H1 (cell line): ENCODE measurements around the gene ARHGAP25. TPM values are rescaled to one million over a fixed set of nuclear protein-coding genes. Genes with fewer than 3 reads are reported as not detected.

Experiments used
- CTCF ChIA-PET: fragments of 300-600 bp; sonication (Branson Sonifier 250); formaldehyde crosslinking; loops from one replicate; lab custom pipeline; 2021; ENCODE audit not compliant: partially characterized antibody; lab: Charles Lee
- POLR2A ChIA-PET: fragments of 300-600 bp; sonication (Branson Sonifier 250); formaldehyde crosslinking; loops from one replicate; lab custom pipeline; 2021; ENCODE audit warnings: inconsistent platforms; ENCODE audit not compliant: partially characterized antibody; lab: Charles Lee
- DNase-seq, 2 experiments: peaks; one replicate each; pipeline versions ENCODE4 v3.0.0 to v3.0.0-alpha.2; 2010 to 2022; ENCODE audit warnings: low spot score in 2 of 2, low read depth in 1 of 2, mixed read lengths in 1 of 2
- FAIRE-seq: peaks from 2 replicates; lab custom pipeline; 2011; peaks lifted over from hg19 to GRCh38; lab: Jason Lieb, UNC
- H2AFZ ChIP-seq: 2 replicates; pipeline ENCODE4 v1.8.1; 2012; ENCODE audit warnings: low read length, inconsistent platforms
- H2AK5ac ChIP-seq: 2 replicates; pipeline ENCODE4 v1.6.1; 2013; ENCODE audit warnings: low read depth, low read length
- H2BK120ac ChIP-seq: replicated peaks from 2 replicates; pipeline ENCODE3; 2013; ENCODE audit warnings: low read depth, low read length, inconsistent platforms
- H2BK12ac ChIP-seq: 2 replicates; pipeline ENCODE4 v1.6.1; 2013; ENCODE audit warnings: low read depth, low read length
- H2BK15ac ChIP-seq: 2 replicates; pipeline ENCODE4 v1.6.1; 2013; ENCODE audit warnings: low read length
- H2BK20ac ChIP-seq: 2 replicates; pipeline ENCODE4 v1.6.1; 2013; ENCODE audit warnings: low read length
- H2BK5ac ChIP-seq: 2 replicates; pipeline ENCODE4 v1.6.1; 2013; ENCODE audit warnings: low read depth, low read length
- H3K14ac ChIP-seq: 2 replicates; pipeline ENCODE4 v1.6.1; 2013; ENCODE audit warnings: inconsistent platforms; ENCODE audit not compliant: insufficient read length
- H3K18ac ChIP-seq: 2 replicates; pipeline ENCODE4 v1.6.1; 2013; ENCODE audit warnings: low read length; ENCODE audit errors: extremely low read depth
- H3K23ac ChIP-seq: 2 replicates; pipeline ENCODE4 v1.6.1; 2013; ENCODE audit warnings: inconsistent platforms; ENCODE audit not compliant: insufficient read length
- H3K23me2 ChIP-seq: 2 replicates; pipeline ENCODE4 v1.6.1; 2013; ENCODE audit warnings: low read depth, low read length
- H3K27ac ChIP-seq: 2 replicates; pipeline ENCODE4 v1.6.1; 2011; ENCODE audit warnings: low read depth, low read length, inconsistent platforms
- H3K27me3 ChIP-seq, 4 experiments: replicated peaks in 1 of 4; 1 replicate in 1 of 4; 2 replicates in 3 of 4; pipeline versions ENCODE4 v1.6.1 to v1.8.1; 2011 to 2013; ENCODE audit warnings: low read length in 3 of 4, mild to moderate bottlenecking in 3 of 4, inconsistent platforms in 2 of 4, mixed read lengths in 2 of 4, moderate library complexity in 1 of 4; ENCODE audit not compliant: control insufficient read depth in 3 of 4, insufficient read depth in 3 of 4; ENCODE audit errors: extremely low read depth in 1 of 4
- H3K36me3 ChIP-seq, 4 experiments: 2 replicates each; pipeline versions ENCODE4 v1.6.1 to v1.8.1; 2011 to 2013; ENCODE audit warnings: mild to moderate bottlenecking in 4 of 4, low read length in 3 of 4, moderate library complexity in 2 of 4, control low read depth in 1 of 4, inconsistent platforms in 1 of 4; ENCODE audit not compliant: insufficient read depth in 4 of 4, control insufficient read depth in 2 of 4
- H3K4ac ChIP-seq: replicated peaks from 2 replicates; pipeline ENCODE3; 2013; ENCODE audit warnings: low read length, low read depth, mixed read lengths, inconsistent platforms; ENCODE audit not compliant: insufficient read length
- H3K4me1 ChIP-seq, 4 experiments: replicated peaks in 1 of 4; 1 replicate in 1 of 4; 2 replicates in 3 of 4; pipeline versions ENCODE4 v1.6.1 to v1.8.1; 2011 to 2013; ENCODE audit warnings: low read length in 3 of 4, inconsistent platforms in 2 of 4, mixed read lengths in 1 of 4; ENCODE audit not compliant: insufficient read depth in 4 of 4, control insufficient read depth in 3 of 4
- H3K4me2 ChIP-seq, 2 experiments: 2 replicates each; pipeline versions ENCODE4 v1.6.1 to v1.8.1; 2011 to 2013; ENCODE audit warnings: low read depth in 2 of 2, low read length in 2 of 2, control low read depth in 1 of 2, inconsistent platforms in 1 of 2, mild to moderate bottlenecking in 1 of 2; ENCODE audit not compliant: insufficient read depth in 1 of 2
- H3K4me3 ChIP-seq, 4 experiments: fragments of 200-600, 300-600 bp in 1 of 4; sonication (generic), shearing (Covaris generic), sonication (Bioruptor Twin) in 1 of 4; 2 replicates each; pipeline versions ENCODE4 v1.5.1 to v1.8.1; 2011 to 2016; ENCODE audit warnings: low read length in 4 of 4, low read depth in 3 of 4, control low read depth in 2 of 4, inconsistent platforms in 2 of 4, mild to moderate bottlenecking in 2 of 4, mixed read lengths in 1 of 4, moderate library complexity in 1 of 4; ENCODE audit not compliant: insufficient read depth in 2 of 4; ENCODE audit errors: extremely low read depth in 1 of 4
- H3K56ac ChIP-seq: replicated peaks from 2 replicates; pipeline ENCODE3; 2013; ENCODE audit warnings: low read depth, mild to moderate bottlenecking, mixed read lengths, low read length, inconsistent platforms; ENCODE audit not compliant: insufficient read length
- H3K79me1 ChIP-seq: 2 replicates; pipeline ENCODE4 v1.6.1; 2013; ENCODE audit warnings: low read depth, low read length, control low read depth
- H3K79me2 ChIP-seq, 2 experiments: 2 replicates each; pipeline versions ENCODE4 v1.6.1 to v1.8.1; 2012 to 2013; ENCODE audit warnings: low read length in 2 of 2, mild to moderate bottlenecking in 2 of 2, inconsistent platforms in 1 of 2; ENCODE audit not compliant: insufficient read depth in 2 of 2, control insufficient read depth in 1 of 2
- H3K9ac ChIP-seq, 4 experiments: replicated peaks in 1 of 4; 1 replicate in 1 of 4; 2 replicates in 3 of 4; pipeline versions ENCODE4 v1.6.1 to v1.8.1; 2011 to 2013; ENCODE audit warnings: low read depth in 3 of 4, low read length in 3 of 4, control low read depth in 2 of 4, mild to moderate bottlenecking in 2 of 4, moderate library complexity in 2 of 4, inconsistent platforms in 1 of 4; ENCODE audit errors: extremely low read depth in 1 of 4
- H3K9me3 ChIP-seq, 2 experiments: 2 replicates each; pipeline versions ENCODE4 v1.6.1 to v1.8.1; 2012 to 2013; ENCODE audit warnings: mild to moderate bottlenecking in 2 of 2, moderate library complexity in 2 of 2, control low read depth in 1 of 2, inconsistent platforms in 1 of 2, low read depth in 1 of 2, low read length in 1 of 2, mixed read lengths in 1 of 2; ENCODE audit not compliant: insufficient read depth in 2 of 2
- H4K20me1 ChIP-seq, 2 experiments: replicated peaks in 1 of 2; 2 replicates each; pipeline versions ENCODE3 to v1.8.1; 2011 to 2013; ENCODE audit warnings: inconsistent platforms in 2 of 2, low read length in 2 of 2, mild to moderate bottlenecking in 1 of 2; ENCODE audit not compliant: insufficient read depth in 2 of 2, control insufficient read depth in 1 of 2
- H4K5ac ChIP-seq: 2 replicates; pipeline ENCODE4 v1.6.1; 2013; ENCODE audit warnings: low read length, low read depth, mixed read lengths, inconsistent platforms; ENCODE audit not compliant: insufficient read length
- H4K8ac ChIP-seq: 2 replicates; pipeline ENCODE4 v1.8.0; 2013; ENCODE audit warnings: mild to moderate bottlenecking, moderate library complexity, low read length, inconsistent platforms; ENCODE audit not compliant: insufficient read depth; ENCODE audit errors: extremely low read depth
- H4K91ac ChIP-seq: replicated peaks from 2 replicates; pipeline ENCODE3; 2013; ENCODE audit warnings: low read length, mixed read lengths, inconsistent platforms; ENCODE audit not compliant: insufficient read length
- BCL11A ChIP-seq, 2 experiments: IDR thresholded peaks; one replicate each; pipeline ENCODE4 v1.6.1; 2011; ENCODE audit warnings: low read depth in 2 of 2, low read length in 2 of 2, mild to moderate bottlenecking in 2 of 2
- HDAC2 ChIP-seq, 2 experiments: fragments of 300-600 bp in 1 of 2; sonication (generic) in 1 of 2; IDR thresholded peaks; 2 replicates each; pipeline ENCODE4 v1.6.1; 2011 to 2012; ENCODE audit warnings: low read depth in 2 of 2, low read length in 2 of 2, mild to moderate bottlenecking in 2 of 2, moderate library complexity in 2 of 2, borderline replicate concordance in 1 of 2, inconsistent platforms in 1 of 2
- SAP30 ChIP-seq: fragments of 300-600 bp; sonication (generic); IDR thresholded peaks from 2 replicates; pipeline ENCODE4 v1.7.1; 2012; ENCODE audit warnings: low read length, moderate library complexity, mild to moderate bottlenecking, inconsistent platforms; ENCODE audit not compliant: insufficient read depth, insufficient replicate concordance
- SIX5 ChIP-seq: IDR thresholded peaks from 2 replicates; pipeline ENCODE4 v1.6.1; 2011; ENCODE audit warnings: mild to moderate bottlenecking, low read depth, low read length
- SRF ChIP-seq: IDR thresholded peaks from 2 replicates; pipeline ENCODE4 v1.6.1; 2011; ENCODE audit warnings: mild to moderate bottlenecking, low read depth, low read length, moderate library complexity
- WGBS, 2 experiments: shearing (Covaris generic) in 1 of 2; methylation state at CpG; one replicate each; pipeline versions ENCODE4 v1.1.6 to v1.1.7; 2013 to 2015; ENCODE audit warnings: low lambda C conversion rate in 2 of 2, mixed read lengths in 2 of 2, inconsistent platforms in 1 of 2, low coverage in 1 of 2, missing lambda C conversion rate in 1 of 2; ENCODE audit not compliant: insufficient replicate concordance in 2 of 2, insufficient coverage in 1 of 2, insufficient read length in 1 of 2; ENCODE audit errors: extremely low coverage in 1 of 2, missing lambda C conversion rate in 1 of 2; 5-methylcytosine and 5-hydroxymethylcytosine counted together
- polyA plus RNA-seq, 7 experiments: library from polyadenylated mRNA; depleted of rRNA in 3 of 7; stranded (reverse) in 5 of 7; unstranded in 2 of 7; fragments of >200 nt in 5 of 7; fragments of 200-250 nt in 2 of 7; gene quantifications; 1 replicate in 5 of 7; 2 replicates in 1 of 7; 4 replicates in 1 of 7; pipeline versions ENCODE4 v1.2.1 to v1.2.3, GENCODE V29; 2011 to 2013; ENCODE audit warnings: missing spikeins in 2 of 7, mixed read lengths in 2 of 7
- total RNA-seq: library from RNA; stranded (reverse); fragmentation: NEBNext Ultra II Directional; extraction: Animal tissue kit (Norgen Biotek cat#: 25700); gene quantifications from 2 replicates; pipeline ENCODE4 v1.2.1, GENCODE V29; 2021

The ARHGAP25 gene
- total and polyA plus RNA-seq, 2 of the 8 experiments (the other 6 are each of a cell fraction or from before 2014, with no cell fraction given), result 1.00 to 1.2 TPM

GRCh38 chr2:68737711-68738110, 3.1 kb downstream of the ARHGAP25 start:
- 91% methylated on average over 1 of the region's 1 CpG; no CpG with 5 or more reads in 1 of the 2 experiments for WGBS, 2 experiments
- H3K79me2 ChIP-seq, result no peaks in the 10 kb centered on the region
- no peak overlapping the region for H3K23ac ChIP-seq
- no peaks in the 10 kb centered on the region for H3K4me1 ChIP-seq
- H3K23me2 ChIP-seq, result no peaks in the 10 kb centered on the region
- DNase-seq (no peak), FAIRE-seq (no peak)
- H3K14ac ChIP-seq, result no peak overlapping the region
- no peak for TF ChIP-seq BCL11A (IDR thresholded peaks at IDR 0.05; ENCODE audit: low read depth in 2 of 2, low read length in 2 of 2)
- TF ChIP-seq SIX5, result no peak
- TF ChIP-seq HDAC2 (IDR thresholded peaks at IDR 0.05; ENCODE audit: borderline replicate concordance in 1 of 2, low read depth in 2 of 2, low read length in 2 of 2), result no peak
- TF ChIP-seq SAP30, result no peak
- no peak for TF ChIP-seq SRF
- no peak overlapping the region for H3K4me3 ChIP-seq
- H3K9me3 ChIP-seq, result no peaks in the 10 kb centered on the region
- H3K4me2 ChIP-seq, result no peak overlapping the region
- H3K4ac ChIP-seq, result no peak overlapping the region
- no peak overlapping the region for H2AFZ ChIP-seq
- ChIA-PET CTCF (interaction anchor here (0.8 to 2.4 kb wide), 6 partner anchors 14 to 274 kb away, joined by 3 to 6 read pairs (median 4); no protein-coding TSS in a partner anchor), POLR2A (interaction anchor here (1.1 kb wide), 1 partner anchor 61 kb away, joined by 3 read pairs; no protein-coding TSS in a partner anchor)
- no peak overlapping the region for H4K91ac ChIP-seq
- H3K56ac ChIP-seq, result no peak overlapping the region
- H3K9ac ChIP-seq, result no peak overlapping the region
- H4K20me1 ChIP-seq, result no peaks in the 10 kb centered on the region
- H3K79me1 ChIP-seq, result no peaks in the 10 kb centered on the region
- no peak overlapping the region for H2BK12ac ChIP-seq
- H2BK5ac ChIP-seq, result no peak overlapping the region
- no peak overlapping the region for H2BK120ac ChIP-seq
- H2BK15ac ChIP-seq, result no peak overlapping the region
- H2BK20ac ChIP-seq, result no peak overlapping the region
- H3K36me3 ChIP-seq, result no peaks in the 10 kb centered on the region
- no peak overlapping the region for H3K27ac ChIP-seq
- no peak overlapping the region for H4K8ac ChIP-seq
- H3K27me3 ChIP-seq, result no peaks in the 10 kb centered on the region; a peak in 1 of 7 replicates
- no peak overlapping the region for H2AK5ac ChIP-seq
- H4K5ac ChIP-seq, result no peak overlapping the region
- H3K18ac ChIP-seq, result no peak overlapping the region
